MCF 10A (cell line): ENCODE measurements around the gene AMIGO2. TPM values are rescaled to one million over a fixed set of nuclear protein-coding genes. Genes with fewer than 3 reads are reported as not detected.

Experiments used
- BruUV-seq: library from RNA; stranded (reverse); fragments of 400-500 nt; replicated peaks from 2 replicates; lab custom pipeline; 2021; lab: Mats Ljungman, UMichigan
- CTCF ChIA-PET: fragments of 300-600 bp; sonication (Branson Sonifier 250); formaldehyde crosslinking; extraction: SDS; loops from one replicate; lab custom pipeline; 2021; ENCODE audit warnings: antibody characterized with exemption, inconsistent platforms; lab: Yijun Ruan, JAX
- POLR2A ChIA-PET: fragments of 300-600, 350-650 bp; sonication (Branson Sonifier 250); formaldehyde crosslinking; extraction: SDS; loops from one replicate; lab custom pipeline; 2020; ENCODE audit warnings: antibody characterized with exemption, inconsistent platforms; lab: Yijun Ruan, JAX
- DNase-seq: peaks from one replicate; pipeline ENCODE4 v3.0.0-alpha.2; 2018; ENCODE audit not compliant: unreplicated experiment
- H3K27ac Mint-ChIP-seq: one replicate; pipeline ENCODE4 v1.8.0; 2022; ENCODE audit warnings: mild to moderate bottlenecking, low read depth, mixed read lengths; ENCODE audit not compliant: unreplicated experiment
- H3K27me3 Mint-ChIP-seq: one replicate; pipeline ENCODE4 v1.8.0; 2022; ENCODE audit warnings: mixed read lengths; ENCODE audit not compliant: insufficient read depth, unreplicated experiment
- H3K36me3 Mint-ChIP-seq: one replicate; pipeline ENCODE4 v1.8.0; 2022; ENCODE audit warnings: mild to moderate bottlenecking, moderate library complexity, mixed read lengths; ENCODE audit not compliant: insufficient read depth, unreplicated experiment
- H3K4me1 Mint-ChIP-seq: one replicate; pipeline ENCODE4 v1.8.0; 2022; ENCODE audit warnings: mixed read lengths; ENCODE audit not compliant: insufficient read depth, unreplicated experiment
- H3K4me3 Mint-ChIP-seq: one replicate; pipeline ENCODE4 v1.8.0; 2022; ENCODE audit warnings: mild to moderate bottlenecking, moderate library complexity, mixed read lengths; ENCODE audit not compliant: unreplicated experiment
- H3K9me3 Mint-ChIP-seq: one replicate; pipeline ENCODE4 v1.8.0; 2022; ENCODE audit warnings: mixed read lengths; ENCODE audit not compliant: unreplicated experiment
- intact Hi-C: fragments of 100-400 bp; cut with micrococcal nuclease; formaldehyde crosslinking; loops from 2 replicates; pipeline ENCODE4 v1.14.1; 2022
- total RNA-seq: library from RNA; stranded (reverse); gene quantifications from 2 replicates; pipeline ENCODE4 v1.2.3, GENCODE V29; 2022
- TF ChIP-seq, protein P1 (sequence below): fragments of 200-600 bp; IDR thresholded peaks from one replicate; pipeline ENCODE4 v1.8.0; 2022; ENCODE audit warnings: antibody characterized with exemption, mild to moderate bottlenecking; ENCODE audit not compliant: unreplicated experiment

The AMIGO2 gene
- total RNA-seq, 1 experiment from 2014 or later: 32.6 TPM

DNA sequence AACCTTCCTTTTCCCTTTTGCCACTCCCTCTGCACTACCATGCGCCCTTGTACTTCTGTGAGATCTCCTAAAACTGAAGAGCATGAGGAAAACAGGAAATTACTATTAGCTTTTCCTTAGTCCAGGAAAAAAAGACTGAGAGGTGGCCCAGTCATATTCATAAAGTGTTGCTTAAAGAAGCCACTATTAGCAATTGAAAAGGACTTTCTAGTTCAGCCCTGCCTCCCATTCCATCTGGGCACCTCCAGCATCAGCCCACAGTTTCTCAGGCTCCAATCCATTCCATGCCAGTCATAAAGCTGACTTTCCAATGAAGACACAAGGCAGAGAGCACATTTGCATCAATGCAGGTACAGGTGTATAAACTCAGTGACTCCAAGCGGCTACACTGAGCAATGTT is 19.9 kb upstream of the AMIGO2 start:
- no peak for DNase-seq
- no peaks in the 10 kb centered on the region for H3K27me3 Mint-ChIP-seq
- intact Hi-C loops: no loop called here
- H3K4me3 Mint-ChIP-seq: no peak overlapping the region
- TF ChIP-seq, protein P1, sequence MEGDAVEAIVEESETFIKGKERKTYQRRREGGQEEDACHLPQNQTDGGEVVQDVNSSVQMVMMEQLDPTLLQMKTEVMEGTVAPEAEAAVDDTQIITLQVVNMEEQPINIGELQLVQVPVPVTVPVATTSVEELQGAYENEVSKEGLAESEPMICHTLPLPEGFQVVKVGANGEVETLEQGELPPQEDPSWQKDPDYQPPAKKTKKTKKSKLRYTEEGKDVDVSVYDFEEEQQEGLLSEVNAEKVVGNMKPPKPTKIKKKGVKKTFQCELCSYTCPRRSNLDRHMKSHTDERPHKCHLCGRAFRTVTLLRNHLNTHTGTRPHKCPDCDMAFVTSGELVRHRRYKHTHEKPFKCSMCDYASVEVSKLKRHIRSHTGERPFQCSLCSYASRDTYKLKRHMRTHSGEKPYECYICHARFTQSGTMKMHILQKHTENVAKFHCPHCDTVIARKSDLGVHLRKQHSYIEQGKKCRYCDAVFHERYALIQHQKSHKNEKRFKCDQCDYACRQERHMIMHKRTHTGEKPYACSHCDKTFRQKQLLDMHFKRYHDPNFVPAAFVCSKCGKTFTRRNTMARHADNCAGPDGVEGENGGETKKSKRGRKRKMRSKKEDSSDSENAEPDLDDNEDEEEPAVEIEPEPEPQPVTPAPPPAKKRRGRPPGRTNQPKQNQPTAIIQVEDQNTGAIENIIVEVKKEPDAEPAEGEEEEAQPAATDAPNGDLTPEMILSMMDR: no peak
- POLR2A ChIA-PET: interaction anchor here (0.6 to 1.8 kb wide), 4 partner anchors 10 to 16 kb away, joined by 3 to 5 read pairs (median 4); no protein-coding TSS in a partner anchor
- H3K4me1 Mint-ChIP-seq: peaks cover 30% of the 10 kb centered on the region
- no peaks in the 10 kb centered on the region for H3K9me3 Mint-ChIP-seq
- BruUV-seq: no TSS peak
- CTCF ChIA-PET: interaction anchor here (0.7 kb wide), 1 partner anchor 83 kb away, joined by 3 read pairs; no protein-coding TSS in a partner anchor
- H3K36me3 Mint-ChIP-seq: no peaks in the 10 kb centered on the region
- H3K27ac Mint-ChIP-seq: no peak overlapping the region

DNA sequence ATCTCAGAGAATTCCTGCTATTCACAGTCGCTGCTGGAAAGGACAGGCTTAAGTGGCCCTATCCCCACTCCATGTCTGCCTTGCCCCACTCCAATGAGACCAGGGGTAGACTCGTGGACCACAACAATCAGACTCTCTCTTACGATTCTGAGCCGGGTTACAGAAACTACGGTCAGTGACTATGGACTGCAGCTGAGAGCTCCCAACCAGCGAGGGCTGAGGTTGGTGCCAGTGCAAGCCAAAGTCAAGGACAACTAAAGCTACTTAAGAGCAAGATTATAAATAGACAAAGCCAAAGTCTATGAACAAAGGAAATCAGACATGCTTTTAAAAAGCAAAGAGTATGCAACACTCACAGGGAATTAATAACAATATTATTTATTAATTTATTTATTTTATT is 18.3 kb upstream of the AMIGO2 start:
- DNase-seq: no peak
- Mint-ChIP-seq H3K27ac (peak overlapping the region; percentile 10), H3K36me3 (no peaks in the 10 kb centered on the region), H3K27me3 (no peaks in the 10 kb centered on the region), H3K4me3 (no peak overlapping the region), H3K9me3 (no peaks in the 10 kb centered on the region), H3K4me1 (peaks cover 38% of the 10 kb centered on the region)
- ChIA-PET POLR2A (interaction anchor here (1.4 to 1.8 kb wide), 2 partner anchors 13 to 15 kb away, joined by 5 to 6 read pairs; no protein-coding TSS in a partner anchor), CTCF (interaction anchor here (1.8 kb wide), 1 partner anchor 22 kb away, joined by 4 read pairs; no protein-coding TSS in a partner anchor)
- no TSS peak for BruUV-seq
- TF ChIP-seq, protein P1: no peak
- intact Hi-C loops: no loop called here

DNA sequence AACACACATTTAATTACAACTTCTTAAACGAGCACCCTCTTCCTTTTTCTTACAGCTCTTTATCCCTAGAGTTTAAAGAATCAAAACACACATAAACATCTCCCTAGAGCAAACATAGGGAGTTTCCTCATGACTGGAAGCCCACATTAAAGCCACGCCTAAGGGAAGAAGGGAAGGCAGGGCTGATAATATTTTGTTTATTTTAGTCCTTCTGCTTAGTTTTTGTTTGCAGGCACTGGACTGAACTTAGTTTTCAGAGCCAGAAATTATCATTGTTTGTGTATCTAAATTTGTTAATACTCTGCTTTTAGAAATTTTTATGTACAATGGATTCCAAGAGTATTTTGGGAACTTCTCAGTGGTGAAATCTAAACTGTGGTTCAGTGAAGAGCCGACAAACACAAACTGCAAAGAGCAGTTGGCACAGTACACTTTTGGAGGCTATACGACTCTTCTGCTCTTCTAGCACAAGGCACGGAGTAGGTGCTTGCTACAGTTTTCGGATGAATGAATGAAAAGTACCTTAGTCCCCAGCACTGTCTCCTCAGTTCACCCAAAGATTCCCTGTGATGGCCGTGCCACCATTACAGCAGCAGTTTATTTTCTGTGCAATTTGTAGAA is 17.6 kb upstream of the AMIGO2 start:
- H3K27me3 Mint-ChIP-seq: no peaks in the 10 kb centered on the region
- H3K36me3 Mint-ChIP-seq: no peaks in the 10 kb centered on the region
- peaks cover 39% of the 10 kb centered on the region for H3K4me1 Mint-ChIP-seq
- no peaks in the 10 kb centered on the region for H3K9me3 Mint-ChIP-seq
- H3K4me3 Mint-ChIP-seq: no peak overlapping the region
- no TSS peak for BruUV-seq
- no peak for DNase-seq
- CTCF ChIA-PET: interaction anchor here (1.8 to 2.6 kb wide), 2 partner anchors 18 to 22 kb away, joined by 4 to 10 read pairs; partner anchors contain the start of genes AMIGO2 and PCED1B
- peak overlapping the region; percentile 91 for H3K27ac Mint-ChIP-seq
- intact Hi-C loops: no loop called here
- POLR2A ChIA-PET: interaction anchor here (1.8 to 5.0 kb wide), 3 partner anchors 9 to 14 kb away, joined by 6 to 79 read pairs (median 6); partner anchors contain the start of genes AMIGO2 and PCED1B
- TF ChIP-seq, protein P1: no peak
